CD14-positive monocyte (primary cell): Measurements from ENCODE around the gene RPTOR. TPM values are rescaled to one million over a fixed set of nuclear protein-coding genes. Genes with fewer than 3 reads are reported as not detected.
A peak's percentile ranks its signal among the peaks of the same experiment; 100 is the strongest.

Source experiments
- DNase-seq, 3 donors: peaks; one replicate each; pipeline ENCODE4 v3.0.0-alpha.2; 2011 to 2022
- H2AFZ ChIP-seq: 2 replicates; pipeline ENCODE4 v1.6.0; 2012; ENCODE audit warnings: mild to moderate bottlenecking, low read depth, low read length, inconsistent platforms; ENCODE audit not compliant: insufficient read depth, poor library complexity, severe bottlenecking
- H3K27ac ChIP-seq, 2 donors: 1 replicate in 1 of 2; 2 replicates in 1 of 2; pipeline ENCODE4 v1.5.1; 2012 to 2013; ENCODE audit warnings: low read length in 2 of 2, control low read depth in 1 of 2, inconsistent platforms in 1 of 2, low read depth in 1 of 2, mild to moderate bottlenecking in 1 of 2
- H3K27me3 ChIP-seq, 2 donors: one replicate each; pipeline versions ENCODE4 v1.6.0 to v1.6.1; 2011 to 2013; ENCODE audit warnings: low read length in 2 of 2; ENCODE audit not compliant: control insufficient read depth in 2 of 2, insufficient read depth in 2 of 2
- H3K36me3 ChIP-seq, 2 donors: replicated peaks in 1 of 2; 1 replicate in 1 of 2; 2 replicates in 1 of 2; pipeline versions ENCODE4 v1.5.1 to v1.6.1; 2012 to 2013; ENCODE audit warnings: low read length in 2 of 2, control low read depth in 1 of 2, inconsistent platforms in 1 of 2, mild to moderate bottlenecking in 1 of 2; ENCODE audit not compliant: insufficient read depth in 2 of 2, control insufficient read depth in 1 of 2
- H3K4me1 ChIP-seq, 2 donors: 1 replicate in 1 of 2; 2 replicates in 1 of 2; pipeline versions ENCODE4 v1.5.1 to v1.6.1; 2012 to 2013; ENCODE audit warnings: low read length in 2 of 2, control low read depth in 1 of 2, inconsistent platforms in 1 of 2, mild to moderate bottlenecking in 1 of 2, moderate library complexity in 1 of 2; ENCODE audit not compliant: insufficient read depth in 2 of 2, control insufficient read depth in 1 of 2
- H3K4me2 ChIP-seq: replicated peaks from 2 replicates; pipeline ENCODE3; 2012; ENCODE audit warnings: low read length, moderate library complexity, mild to moderate bottlenecking; ENCODE audit not compliant: poor library complexity, severe bottlenecking; ENCODE audit errors: extremely low read depth
- H3K4me3 ChIP-seq, 3 experiments: fragments of 200-600 bp in 1 of 3; sonication (generic) in 1 of 3; replicated peaks in 1 of 3; 1 replicate in 2 of 3; 2 replicates in 1 of 3; pipeline ENCODE4 v1.5.1; 2011 to 2013; ENCODE audit warnings: low read length in 3 of 3, mild to moderate bottlenecking in 3 of 3, control low read depth in 2 of 3, low read depth in 2 of 3, inconsistent platforms in 1 of 3, moderate library complexity in 1 of 3
- H3K79me2 ChIP-seq: 2 replicates; pipeline ENCODE4 v1.6.0; 2012; ENCODE audit warnings: mild to moderate bottlenecking, control low read depth, inconsistent platforms, low read length, moderate library complexity; ENCODE audit not compliant: insufficient read depth
- H3K9ac ChIP-seq: 2 replicates; pipeline ENCODE4 v1.6.0; 2017; ENCODE audit warnings: low read length, mild to moderate bottlenecking; ENCODE audit not compliant: insufficient read depth, poor library complexity, severe bottlenecking
- H3K9me3 ChIP-seq, 2 donors: replicated peaks in 1 of 2; 1 replicate in 1 of 2; 2 replicates in 1 of 2; pipeline versions ENCODE4 v1.5.1 to v1.6.1; 2012 to 2013; ENCODE audit warnings: low read length in 2 of 2, control low read depth in 1 of 2; ENCODE audit not compliant: control insufficient read depth in 1 of 2, insufficient read depth in 1 of 2
- H4K20me1 ChIP-seq: 2 replicates; pipeline ENCODE4 v1.6.0; 2012; ENCODE audit warnings: mild to moderate bottlenecking, low read length, control low read depth, moderate library complexity; ENCODE audit not compliant: insufficient read depth
- H3K27ac Mint-ChIP-seq, 7 donors: one replicate each; pipeline ENCODE4 v1.8.0; 2020; ENCODE audit warnings: mild to moderate bottlenecking in 7 of 7, mixed read lengths in 7 of 7, moderate library complexity in 6 of 7, inconsistent platforms in 2 of 7
- H3K27me3 Mint-ChIP-seq, 3 donors: one replicate each; pipeline ENCODE4 v1.8.0; 2021 to 2022; ENCODE audit warnings: low read depth in 3 of 3, mild to moderate bottlenecking in 3 of 3, mixed read lengths in 3 of 3, moderate library complexity in 3 of 3, inconsistent platforms in 1 of 3
- H3K36me3 Mint-ChIP-seq, 2 donors: one replicate each; pipeline ENCODE4 v1.8.0; 2020; ENCODE audit warnings: mixed read lengths in 2 of 2, inconsistent platforms in 1 of 2, mild to moderate bottlenecking in 1 of 2
- H3K4me1 Mint-ChIP-seq: one replicate; pipeline ENCODE4 v1.8.0; 2020; ENCODE audit warnings: mild to moderate bottlenecking, mixed read lengths
- H3K4me3 Mint-ChIP-seq, 2 donors: one replicate each; pipeline ENCODE4 v1.8.0; 2020; ENCODE audit warnings: mild to moderate bottlenecking in 2 of 2, mixed read lengths in 2 of 2, moderate library complexity in 1 of 2
- H3K9me3 Mint-ChIP-seq, 7 donors: one replicate each; pipeline ENCODE4 v1.8.0; 2020 to 2022; ENCODE audit warnings: mixed read lengths in 7 of 7, mild to moderate bottlenecking in 6 of 7, moderate library complexity in 6 of 7, inconsistent platforms in 2 of 7
- CTCF ChIP-seq: fragments of 200-600 bp; IDR thresholded peaks from one replicate; pipeline ENCODE4 v1.8.0; 2022; ENCODE audit warnings: antibody characterized with exemption, mild to moderate bottlenecking
- WGBS: methylation state at CpG from one replicate; pipeline ENCODE4 v1.1.5; 2013; ENCODE audit warnings: missing lambda C conversion rate; ENCODE audit not compliant: insufficient coverage; 5-methylcytosine and 5-hydroxymethylcytosine counted together
- intact Hi-C, 2 donors: fragments of 100-400 bp; cut with micrococcal nuclease; formaldehyde crosslinking; loops; one replicate each; pipeline versions ENCODE4 v1.15.0 to v1.15.1; 2023
- polyA plus RNA-seq, 3 donors: library from polyadenylated mRNA; depleted of rRNA in 1 of 3; unstranded in 2 of 3; stranded (reverse) in 1 of 3; fragments of 300-500 nt in 2 of 3; fragments of >200 nt in 1 of 3; fragmentation: Illumina TruSeq in 2 of 3; gene quantifications; 1 replicate in 2 of 3; 2 replicates in 1 of 3; pipeline ENCODE4 v1.2.3, GENCODE V29; 2012 to 2021

Gene RPTOR
- polyA plus RNA-seq, 3 donors = 1.1 to 8.7 (median 2.6) TPM

DNA sequence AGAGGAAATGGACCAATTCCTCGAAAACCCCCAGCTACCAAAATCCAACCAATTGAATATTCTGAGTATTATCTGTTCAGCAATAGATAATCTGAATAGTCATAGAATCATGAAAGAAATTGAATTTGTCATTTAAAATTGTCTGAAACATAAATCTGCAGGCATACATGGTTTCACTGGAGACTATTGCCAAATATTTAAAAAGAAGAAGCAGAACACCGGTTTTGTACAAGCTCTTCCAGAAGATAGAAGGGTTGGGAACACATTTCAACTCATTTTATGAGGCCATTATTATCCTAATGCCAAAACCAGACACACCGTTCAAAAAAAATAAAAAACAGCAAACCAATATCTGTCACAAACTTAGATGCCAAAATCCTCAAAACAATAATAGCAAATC is 195.5 kb downstream of the RPTOR start:
- Mint-ChIP-seq H3K9me3 (peaks cover 0 to 6% (median 0%) of the 10 kb centered on the region in 7 donors), H3K36me3 (peaks cover 24 to 27% of the 10 kb centered on the region in 2 donors), H3K27me3 (peaks cover 0 to 8% (median 0%) of the 10 kb centered on the region in 3 donors), H3K27ac (peak overlapping the region in 2 of 7 donors; percentile 18 to 29), H3K4me3 (no peak overlapping the region), H3K4me1 (peaks cover 41% of the 10 kb centered on the region)
- H2AFZ ChIP-seq = no peak overlapping the region
- H3K4me3 ChIP-seq = no peak overlapping the region
- no peak for DNase-seq
- no peak overlapping the region for H3K9ac ChIP-seq
- intact Hi-C loops = no loop called here
- H4K20me1 ChIP-seq = no peaks in the 10 kb centered on the region
- no peak for TF ChIP-seq CTCF
- H3K27ac ChIP-seq = no peak overlapping the region
- peaks cover 0 to 4% of the 10 kb centered on the region in 2 donors for H3K36me3 ChIP-seq
- peaks cover 38 to 41% of the 10 kb centered on the region in 2 donors for H3K4me1 ChIP-seq
- no CpG with 5 or more reads among the region's 3 CpGs for WGBS
- no peak overlapping the region for H3K4me2 ChIP-seq
- H3K79me2 ChIP-seq = no peaks in the 10 kb centered on the region
- no peaks in the 10 kb centered on the region for H3K27me3 ChIP-seq
- peaks cover 0 to 7% of the 10 kb centered on the region in 2 donors for H3K9me3 ChIP-seq

DNA sequence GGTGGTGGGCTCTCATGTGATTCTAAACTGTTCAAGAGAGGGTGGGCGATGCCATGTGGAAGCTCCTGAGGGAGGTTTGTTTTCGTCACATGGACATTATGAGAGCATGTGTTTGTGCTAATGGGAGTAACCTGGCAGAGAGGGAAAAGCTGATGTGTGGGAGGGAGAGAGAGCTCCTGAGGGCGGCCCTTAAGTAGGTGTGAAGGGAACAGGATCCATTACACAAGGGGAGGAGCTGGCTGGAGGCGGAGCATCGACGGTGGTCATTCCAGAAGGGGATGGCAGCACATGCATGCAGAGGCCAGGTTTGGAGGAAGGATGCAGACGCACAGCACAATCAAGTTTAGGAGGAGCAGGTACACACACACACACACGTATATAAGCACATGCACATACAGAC is 197.5 kb downstream of the RPTOR start:
- Histone ChIP-seq H3K27ac (no peak overlapping the region), H3K27me3 (no peaks in the 10 kb centered on the region), H3K9ac (no peak overlapping the region), H4K20me1 (no peaks in the 10 kb centered on the region), H2AFZ (no peak overlapping the region), H3K79me2 (no peaks in the 10 kb centered on the region), H3K4me2 (no peak overlapping the region), H3K4me1 (peaks cover 34 to 37% of the 10 kb centered on the region in 2 donors), H3K36me3 (peaks cover 0 to 4% of the 10 kb centered on the region in 2 donors), H3K9me3 (peaks cover 0 to 7% of the 10 kb centered on the region in 2 donors), H3K4me3 (no peak overlapping the region)
- Mint-ChIP-seq H3K4me3 (no peak overlapping the region), H3K9me3 (peaks cover 0 to 6% (median 0%) of the 10 kb centered on the region in 7 donors), H3K27ac (no peak overlapping the region), H3K27me3 (no peaks in the 10 kb centered on the region), H3K4me1 (peaks cover 36% of the 10 kb centered on the region), H3K36me3 (peaks cover 8 to 23% of the 10 kb centered on the region in 2 donors)
- intact Hi-C loops = no loop called here
- no peak for DNase-seq
- WGBS = 97% methylated on average over 8 of the region's 8 CpGs
- TF ChIP-seq CTCF = no peak
